GM12873 (cell line): ENCODE measurements around the gene DNAJC3.

Experiments
- CTCF ChIP-seq: IDR thresholded peaks from 2 replicates; pipeline ENCODE4 v1.5.1; 2012; ENCODE audit warnings: low read depth, mild to moderate bottlenecking, moderate library complexity, low read length, control low read depth; ENCODE audit not compliant: insufficient read depth; ENCODE audit errors: missing control alignments

Gene DNAJC3

GRCh38 chr13:95834134-95834765, 157.3 kb downstream of the DNAJC3 start:
- TF ChIP-seq CTCF, result peak; percentile 89

DNA sequence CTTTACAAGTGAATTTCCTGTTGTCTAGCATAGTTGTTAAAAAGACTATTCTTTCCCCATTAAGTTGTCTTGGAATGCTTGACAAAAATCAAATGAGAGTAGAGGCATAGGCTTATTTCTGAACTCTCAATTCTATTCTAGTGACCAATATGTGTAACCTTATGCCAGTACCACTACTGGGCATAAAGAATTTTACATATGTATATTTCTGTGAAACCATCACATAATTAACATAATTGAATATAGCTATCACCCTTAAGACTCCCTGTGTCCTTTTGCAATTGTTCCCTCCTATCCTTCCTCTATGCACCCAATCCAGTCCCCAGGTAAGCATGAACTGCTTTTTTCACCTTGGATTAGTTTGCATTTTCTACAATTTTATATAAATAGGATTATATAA, 165.0 kb downstream of the DNAJC3 start:
- no peak for TF ChIP-seq CTCF

DNA sequence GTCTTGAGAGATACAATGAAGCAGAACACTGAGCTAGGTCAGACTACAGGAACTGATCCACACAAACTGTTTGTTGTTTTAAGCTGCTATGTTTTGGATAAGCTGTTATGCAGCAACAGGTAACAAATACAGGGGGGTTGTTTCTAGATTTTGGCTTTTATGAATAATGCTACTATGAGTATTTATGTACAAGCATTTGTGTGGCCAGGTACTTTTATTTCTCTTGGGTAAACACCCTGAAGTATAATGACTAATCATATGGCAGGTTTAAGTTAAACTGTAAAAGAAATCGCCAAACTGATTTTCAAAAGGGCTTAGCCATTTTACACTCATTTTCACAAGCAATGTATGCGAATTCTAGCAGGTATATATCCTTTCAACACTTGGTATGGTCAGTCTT, 166.0 kb downstream of the DNAJC3 start:
- no peak for TF ChIP-seq CTCF
